ENCODE measurements around the gene SPATA13. TPM values are rescaled to one million over a fixed set of nuclear protein-coding genes. Genes with fewer than 3 reads are reported as not detected.

Gene SPATA13
- total RNA-seq, 1 experiment from 2014 or later = 10.0 TPM

- in situ Hi-C loops (cut with HindIII; ENCODE audit: low pct_unique_long_range_greater_than_20kb, low sequenced_read_pairs) = no loop called here
- DNase-seq (ENCODE audit: low read depth) = no peak
Observed at GRCh38 chr13:24153979-24154701, 6.4 kb upstream of the SPATA13 start.

GRCh38 chr13:24159357-24159756, 1.2 kb upstream of the SPATA13 start:
- no peak for DNase-seq (ENCODE audit: low read depth)
- in situ Hi-C loops (cut with HindIII; ENCODE audit: low pct_unique_long_range_greater_than_20kb, low sequenced_read_pairs) = no loop called here

GRCh38 chr13:24161010-24161775, 673 bp downstream of the SPATA13 start:
- DNase-seq (ENCODE audit: low read depth) = peak; percentile 22
- in situ Hi-C loops (cut with HindIII; ENCODE audit: low pct_unique_long_range_greater_than_20kb, low sequenced_read_pairs) = no loop called here

GRCh38 chr13:24161980-24162525, 1.5 kb downstream of the SPATA13 start:
- in situ Hi-C loops (cut with HindIII; ENCODE audit: low pct_unique_long_range_greater_than_20kb, low sequenced_read_pairs) = no loop called here
- DNase-seq (ENCODE audit: low read depth) = no peak

- in situ Hi-C loops (cut with HindIII; ENCODE audit: low pct_unique_long_range_greater_than_20kb, low sequenced_read_pairs) = no loop called here
- DNase-seq (ENCODE audit: low read depth) = no peak
Observed at GRCh38 chr13:24162604-24163003, 2.1 kb downstream of the SPATA13 start.

- in situ Hi-C loops (cut with HindIII; ENCODE audit: low pct_unique_long_range_greater_than_20kb, low sequenced_read_pairs) = no loop called here
Observed at GRCh38 chr13:24165746-24166145, 5.2 kb downstream of the SPATA13 start.

GRCh38 chr13:24166561-24166960, 6.0 kb downstream of the SPATA13 start:
- in situ Hi-C loops (cut with HindIII; ENCODE audit: low pct_unique_long_range_greater_than_20kb, low sequenced_read_pairs) = no loop called here
- DNase-seq (ENCODE audit: low read depth) = no peak

More at GRCh38 chr13:24165746-24166145, 5.2 kb downstream of the SPATA13 start:
- DNase-seq (ENCODE audit: low read depth) = no peak

GRCh38 chr13:24167666-24168391, 7.3 kb downstream of the SPATA13 start:
- no peak for DNase-seq (ENCODE audit: low read depth)
- in situ Hi-C loops (cut with HindIII; ENCODE audit: low pct_unique_long_range_greater_than_20kb, low sequenced_read_pairs) = no loop called here

GRCh38 chr13:24168392-24168750, 7.9 kb downstream of the SPATA13 start:
- in situ Hi-C loops (cut with HindIII; ENCODE audit: low pct_unique_long_range_greater_than_20kb, low sequenced_read_pairs) = no loop called here
- no peak for DNase-seq (ENCODE audit: low read depth)

- in situ Hi-C loops (cut with HindIII; ENCODE audit: low pct_unique_long_range_greater_than_20kb, low sequenced_read_pairs) = no loop called here
- no peak for DNase-seq (ENCODE audit: low read depth)
Observed at GRCh38 chr13:24168979-24169378, 8.5 kb downstream of the SPATA13 start.

GRCh38 chr13:24172071-24172470, 11.6 kb downstream of the SPATA13 start:
- in situ Hi-C loops (cut with HindIII; ENCODE audit: low pct_unique_long_range_greater_than_20kb, low sequenced_read_pairs) = no loop called here
- no peak for DNase-seq (ENCODE audit: low read depth)

GRCh38 chr13:24173795-24174194, 13.3 kb downstream of the SPATA13 start:
- no peak for DNase-seq (ENCODE audit: low read depth)
- in situ Hi-C loops (cut with HindIII; ENCODE audit: low pct_unique_long_range_greater_than_20kb, low sequenced_read_pairs) = no loop called here

GRCh38 chr13:24175847-24176246, 15.3 kb downstream of the SPATA13 start:
- no peak for DNase-seq (ENCODE audit: low read depth)
- in situ Hi-C loops (cut with HindIII; ENCODE audit: low pct_unique_long_range_greater_than_20kb, low sequenced_read_pairs) = no loop called here

- in situ Hi-C loops (cut with HindIII; ENCODE audit: low pct_unique_long_range_greater_than_20kb, low sequenced_read_pairs) = no loop called here
- DNase-seq (ENCODE audit: low read depth) = no peak
Observed at GRCh38 chr13:24176351-24177101, 16.0 kb downstream of the SPATA13 start.

GRCh38 chr13:24178847-24179485, 18.4 kb downstream of the SPATA13 start:
- in situ Hi-C loops (cut with HindIII; ENCODE audit: low pct_unique_long_range_greater_than_20kb, low sequenced_read_pairs) = no loop called here
- DNase-seq (ENCODE audit: low read depth) = no peak

- DNase-seq (ENCODE audit: low read depth) = no peak
- in situ Hi-C loops (cut with HindIII; ENCODE audit: low pct_unique_long_range_greater_than_20kb, low sequenced_read_pairs) = no loop called here
Observed at GRCh38 chr13:24179486-24179850, 18.9 kb downstream of the SPATA13 start.

- in situ Hi-C loops (cut with HindIII; ENCODE audit: low pct_unique_long_range_greater_than_20kb, low sequenced_read_pairs) = no loop called here
- no peak for DNase-seq (ENCODE audit: low read depth)
Observed at GRCh38 chr13:24180750-24181377, 20.3 kb downstream of the SPATA13 start.

Data from Caki2 (cell line).